ENCODE measurements around the gene UGT1A10. TPM values are rescaled to one million over a fixed set of nuclear protein-coding genes. Genes with fewer than 3 reads are reported as not detected.

UGT1A10 gene
- total and polyA plus RNA-seq, 2 of the 13 experiments (the other 11 are each of a cell fraction or from before 2014, with no cell fraction given): not detected

- TF ChIP-seq ZBTB43 (CRISPR knock-in tag; conservative IDR thresholded peaks at IDR 0.05): peak; percentile 76
- peak; percentile 67; the same call in 1 of the 2 replicates for TF ChIP-seq SMYD3 (CRISPR knock-in tag; IDR thresholded peaks at IDR 0.05)
- TF ChIP-seq SKIL (CRISPR knock-in tag; IDR thresholded peaks at IDR 0.05; ENCODE audit: borderline replicate concordance): peak; percentile 94
- peak; percentile 78; the same call in 1 of the 2 replicates for TF ChIP-seq ZNF607 (CRISPR knock-in tag; IDR thresholded peaks at IDR 0.05; ENCODE audit: borderline replicate concordance)
- 0 out of 2 replicates have a peak, but pooled peaks have one; percentile 50 for TF ChIP-seq ZBTB10 (CRISPR knock-in tag; IDR thresholded peaks at IDR 0.05; ENCODE audit: borderline replicate concordance)
- TF ChIP-seq HNRNPH1 (optimal IDR thresholded peaks at IDR 0.05; ENCODE audit: low read depth, low read length): no peak
- TF ChIP-seq ZNF724P (CRISPR knock-in tag; IDR thresholded peaks at IDR 0.05; ENCODE audit: borderline replicate concordance): peak; percentile 84; the same call in 1 of the 2 replicates
- TF ChIP-seq AHR (CRISPR knock-in tag; IDR thresholded peaks at IDR 0.05): peak; percentile 65; the same call in 1 of the 2 replicates
- TF ChIP-seq NCOA2 (CRISPR knock-in tag; IDR thresholded peaks at IDR 0.05): peak; percentile 93
- TF ChIP-seq ZNF441 (CRISPR knock-in tag; IDR thresholded peaks at IDR 0.05; ENCODE audit: borderline replicate concordance): no peak; the same call in 1 of the 2 replicates
- peak; percentile 80 for TF ChIP-seq ATF1 (CRISPR knock-in tag; IDR thresholded peaks at IDR 0.05)
- no peak; the same call in 1 of the 2 replicates for TF ChIP-seq ZNF629 (CRISPR knock-in tag; conservative IDR thresholded peaks at IDR 0.05)
- TF ChIP-seq FOXP1 (IDR thresholded peaks at IDR 0.05): 0 out of 2 replicates have a peak, but pooled peaks have one; percentile 31
- TF ChIP-seq FOXP1 (CRISPR knock-in tag; IDR thresholded peaks at IDR 0.05): peak; percentile 94
- peak; percentile 85; the same call in 1 of the 2 replicates for TF ChIP-seq ZNF160 (CRISPR knock-in tag; IDR thresholded peaks at IDR 0.05)
- TF ChIP-seq REPIN1 (CRISPR knock-in tag; IDR thresholded peaks at IDR 0.05; ENCODE audit: borderline replicate concordance, low read depth): peak; percentile 79
- peak; percentile 84; the same call in 1 of the 2 replicates for TF ChIP-seq ARNTL (CRISPR knock-in tag; IDR thresholded peaks at IDR 0.05)
- no peak for TF ChIP-seq ZC3H13 (CRISPR knock-in tag; IDR thresholded peaks at IDR 0.05)
- peak; percentile 54; the same call in 1 of the 2 replicates for TF ChIP-seq ZNF746 (CRISPR knock-in tag; IDR thresholded peaks at IDR 0.05)
- TF ChIP-seq NCOA5 (CRISPR knock-in tag; IDR thresholded peaks at IDR 0.05): no peak
- no peak for TF ChIP-seq SRF (IDR thresholded peaks at IDR 0.05; ENCODE audit: low read depth, low read length)
- TF ChIP-seq DNMT3B (CRISPR knock-in tag; conservative IDR thresholded peaks at IDR 0.05): 0 out of 2 replicates have a peak, but pooled peaks have one; percentile 90
- TF ChIP-seq PLSCR1 (CRISPR knock-in tag; IDR thresholded peaks at IDR 0.05; ENCODE audit: borderline replicate concordance): no peak
These were observed 120.3 kb downstream of the UGT1A10 start (continued) for GRCh38 chr2:233756429-233757081.
